H9 (cell line): ENCODE results near the gene LYPD5. TPM values are rescaled to one million over a fixed set of nuclear protein-coding genes. Genes with fewer than 3 reads are reported as not detected.

Experiments
- DNase-seq: peaks from one replicate; pipeline ENCODE4 v3.0.0-alpha.2; 2017
- H2AFZ ChIP-seq: one replicate; pipeline ENCODE4 v1.6.1; 2013; ENCODE audit warnings: mild to moderate bottlenecking, low read length, control low read depth, moderate library complexity
- H2AK5ac ChIP-seq: 2 replicates; pipeline ENCODE4 v1.6.1; 2013; ENCODE audit warnings: low read length, control low read depth, mixed read lengths; ENCODE audit not compliant: insufficient read length
- H2BK120ac ChIP-seq: one replicate; pipeline ENCODE4 v1.6.1; 2013; ENCODE audit warnings: low read depth, mild to moderate bottlenecking, low read length, control low read depth, inconsistent platforms; ENCODE audit not compliant: poor library complexity, severe bottlenecking
- H2BK12ac ChIP-seq: 2 replicates; pipeline ENCODE4 v1.6.1; 2013; ENCODE audit warnings: low read length, control low read depth, mixed read lengths, low read depth; ENCODE audit not compliant: insufficient read length
- H2BK15ac ChIP-seq: 2 replicates; pipeline ENCODE4 v1.6.1; 2013; ENCODE audit warnings: low read depth, low read length, control low read depth
- H2BK20ac ChIP-seq: one replicate; pipeline ENCODE4 v1.6.1; 2013; ENCODE audit warnings: low read depth, mild to moderate bottlenecking, low read length, control low read depth, inconsistent platforms; ENCODE audit not compliant: poor library complexity, severe bottlenecking
- H2BK5ac ChIP-seq: 2 replicates; pipeline ENCODE4 v1.6.1; 2013; ENCODE audit warnings: low read length, control low read depth, mixed read lengths; ENCODE audit not compliant: insufficient read length
- H3K14ac ChIP-seq: 2 replicates; pipeline ENCODE4 v1.6.1; 2013; ENCODE audit warnings: low read length, control low read depth; ENCODE audit not compliant: insufficient read depth
- H3K18ac ChIP-seq: 2 replicates; pipeline ENCODE4 v1.6.1; 2013; ENCODE audit warnings: low read depth, mild to moderate bottlenecking, mixed read lengths, low read length, control low read depth; ENCODE audit not compliant: insufficient read length
- H3K23ac ChIP-seq: 2 replicates; pipeline ENCODE4 v1.6.1; 2013; ENCODE audit warnings: low read length, control low read depth, mixed read lengths, low read depth; ENCODE audit not compliant: insufficient read length
- H3K23me2 ChIP-seq: 2 replicates; pipeline ENCODE4 v1.6.1; 2013; ENCODE audit warnings: low read depth, mild to moderate bottlenecking, mixed read lengths, low read length, control low read depth; ENCODE audit not compliant: insufficient read length, poor library complexity, severe bottlenecking
- H3K27ac ChIP-seq: 2 replicates; pipeline ENCODE4 v1.5.1; 2013; ENCODE audit warnings: low read length, control low read depth, mixed read lengths, low read depth; ENCODE audit not compliant: insufficient read length
- H3K27me3 ChIP-seq: 2 replicates; pipeline ENCODE4 v1.6.1; 2013; ENCODE audit warnings: low read length, control low read depth, inconsistent platforms; ENCODE audit not compliant: insufficient read depth
- H3K4ac ChIP-seq: 2 replicates; pipeline ENCODE4 v1.6.1; 2013; ENCODE audit warnings: low read depth, mild to moderate bottlenecking, control low read depth, inconsistent platforms, low read length, moderate library complexity
- H3K4me1 ChIP-seq: 2 replicates; pipeline ENCODE4 v1.6.1; 2013; ENCODE audit warnings: low read length, control low read depth, inconsistent platforms; ENCODE audit not compliant: insufficient read depth
- H3K4me2 ChIP-seq: 2 replicates; pipeline ENCODE4 v1.6.1; 2013; ENCODE audit warnings: low read length, control low read depth, mixed read lengths; ENCODE audit not compliant: insufficient read length, insufficient read depth
- H3K56ac ChIP-seq: 2 replicates; pipeline ENCODE4 v1.6.1; 2013; ENCODE audit warnings: low read depth, mild to moderate bottlenecking, mixed read lengths, low read length, control low read depth; ENCODE audit not compliant: insufficient read length
- H3K79me1 ChIP-seq: 2 replicates; pipeline ENCODE4 v1.6.1; 2013; ENCODE audit warnings: low read depth, mild to moderate bottlenecking, moderate library complexity, low read length, control low read depth, inconsistent platforms; ENCODE audit not compliant: insufficient read depth, poor library complexity, severe bottlenecking
- H3K79me2 ChIP-seq: 2 replicates; pipeline ENCODE4 v1.6.1; 2013; ENCODE audit warnings: low read length, control low read depth, inconsistent platforms; ENCODE audit not compliant: insufficient read depth
- H3K9ac ChIP-seq: 2 replicates; pipeline ENCODE4 v1.6.1; 2013; ENCODE audit warnings: low read length, control low read depth, mixed read lengths; ENCODE audit not compliant: insufficient read length; ENCODE audit errors: extremely low read depth
- H3K9me3 ChIP-seq: one replicate; pipeline ENCODE4 v1.6.1; 2013; ENCODE audit warnings: low read depth, low read length, inconsistent platforms; ENCODE audit not compliant: control insufficient read depth
- H3T11ph ChIP-seq: one replicate; pipeline ENCODE4 v1.6.1; 2013; ENCODE audit warnings: mild to moderate bottlenecking, low read length, control low read depth, inconsistent platforms
- H4K20me1 ChIP-seq: one replicate; pipeline ENCODE4 v1.6.1; 2013; ENCODE audit not compliant: control insufficient read depth, insufficient read length, insufficient read depth
- H4K5ac ChIP-seq: 2 replicates; pipeline ENCODE4 v1.6.1; 2013; ENCODE audit warnings: low read depth, mild to moderate bottlenecking, mixed read lengths, low read length, control low read depth; ENCODE audit not compliant: insufficient read length
- H4K8ac ChIP-seq: replicated peaks from 2 replicates; pipeline ENCODE4 v1.6.1; 2013; ENCODE audit warnings: low read length, control low read depth, mixed read lengths, low read depth; ENCODE audit not compliant: insufficient read length
- H4K91ac ChIP-seq: 2 replicates; pipeline ENCODE4 v1.6.1; 2013; ENCODE audit warnings: low read depth, mild to moderate bottlenecking, moderate library complexity, mixed read lengths, low read length, control low read depth; ENCODE audit not compliant: insufficient read length
- H3K27ac Mint-ChIP-seq, 3 experiments: 2 replicates in 2 of 3; 3 replicates in 1 of 3; pipeline ENCODE4 v1.8.0; 2020 to 2021; ENCODE audit warnings: mixed read lengths in 3 of 3, mild to moderate bottlenecking in 1 of 3, moderate library complexity in 1 of 3
- H3K27me3 Mint-ChIP-seq: 2 replicates; pipeline ENCODE4 v1.8.0; 2021; ENCODE audit warnings: low read depth, mild to moderate bottlenecking, moderate library complexity, mixed read lengths
- H3K36me3 Mint-ChIP-seq, 3 experiments: 2 replicates in 2 of 3; 3 replicates in 1 of 3; pipeline ENCODE4 v1.8.0; 2020 to 2021; ENCODE audit warnings: low read depth in 3 of 3, mixed read lengths in 3 of 3; ENCODE audit not compliant: insufficient read depth in 1 of 3
- H3K4me1 Mint-ChIP-seq, 2 experiments: 2 replicates each; pipeline ENCODE4 v1.8.0; 2020; ENCODE audit warnings: mixed read lengths in 2 of 2
- H3K4me3 Mint-ChIP-seq, 2 experiments: 2 replicates in 1 of 2; 3 replicates in 1 of 2; pipeline ENCODE4 v1.8.0; 2020 to 2021; ENCODE audit warnings: mild to moderate bottlenecking in 2 of 2, mixed read lengths in 2 of 2, moderate library complexity in 1 of 2
- H3K9me3 Mint-ChIP-seq, 2 experiments: 2 replicates in 1 of 2; 3 replicates in 1 of 2; pipeline ENCODE4 v1.8.0; 2020; ENCODE audit warnings: mild to moderate bottlenecking in 2 of 2, mixed read lengths in 2 of 2, moderate library complexity in 1 of 2
- WGBS: extraction: QIAGEN DNeasy Blood & Tissue Kit; methylation state at CpG from one replicate; pipeline ENCODE4 v1.1.7; 2013; ENCODE audit warnings: missing lambda C conversion rate, low lambda C conversion rate, mixed read lengths; ENCODE audit not compliant: insufficient read length; ENCODE audit errors: extremely low coverage; 5-methylcytosine and 5-hydroxymethylcytosine counted together
- total RNA-seq: library from RNA; stranded (reverse); gene quantifications from 2 replicates; pipeline ENCODE4 v1.2.1, GENCODE V29; 2021
- TF ChIP-seq, protein P1 (sequence below): fragments of 200-600 bp; sonication (generic); conservative IDR thresholded peaks from 3 replicates; pipeline ENCODE4 v1.8.0; 2021; ENCODE audit warnings: antibody characterized with exemption, mild to moderate bottlenecking

Gene LYPD5
- total RNA-seq, 1 experiment from 2014 or later: 0.50 TPM

DNA sequence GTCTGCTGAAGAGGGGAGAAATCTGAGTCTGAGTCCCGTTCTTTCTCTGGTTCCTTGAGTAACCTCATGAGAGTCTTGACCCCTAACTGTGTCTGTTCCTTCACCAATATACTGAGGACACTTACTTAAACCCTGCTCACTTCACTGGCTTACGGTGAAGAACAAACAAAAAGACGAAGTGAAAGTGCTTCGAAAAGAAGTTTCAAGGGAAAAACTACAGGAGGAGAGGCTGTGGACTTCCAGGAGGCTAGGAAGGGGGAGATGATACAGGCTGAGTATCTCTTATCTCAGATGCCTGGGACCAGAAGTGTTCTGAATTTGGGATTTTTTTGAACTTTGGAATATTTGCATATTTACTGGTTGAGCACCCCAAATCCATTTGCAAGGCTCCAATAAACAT is 53.6 kb downstream of the LYPD5 start:
- Histone ChIP-seq H3K23me2 (no peaks in the 10 kb centered on the region), H3K4me1 (no peaks in the 10 kb centered on the region), H2AK5ac (no peak overlapping the region), H2BK20ac (no peak overlapping the region), H2BK15ac (no peak overlapping the region), H2AFZ (no peak overlapping the region), H3K4me2 (no peak overlapping the region), H3K27me3 (no peaks in the 10 kb centered on the region; the same call in 1 of the 2 replicates), H3K9ac (no peak overlapping the region), H2BK12ac (no peak overlapping the region), H2BK5ac (no peak overlapping the region), H3K4ac (no peak overlapping the region), H3K14ac (no peak overlapping the region), H4K8ac (no peak overlapping the region), H4K20me1 (no peaks in the 10 kb centered on the region), H2BK120ac (no peak overlapping the region), H3K18ac (no peak overlapping the region), H4K5ac (no peak overlapping the region), H4K91ac (no peak overlapping the region), H3K79me1 (no peaks in the 10 kb centered on the region), H3T11ph (no peak overlapping the region), H3K56ac (no peak overlapping the region), H3K23ac (no peak overlapping the region), H3K79me2 (0 out of 2 replicates have a peak, but pooled peaks cover 3% of the 10 kb centered on the region), H3K9me3 (no peaks in the 10 kb centered on the region), H3K27ac (no peak overlapping the region)
- Mint-ChIP-seq H3K27ac (no peak overlapping the region), H3K36me3 (peaks cover 41 to 75% (median 61%) of the 10 kb centered on the region in 3 experiments), H3K4me1 (peaks cover 5 to 6% of the 10 kb centered on the region in 2 experiments; a peak in 3 of 4 replicates), H3K27me3 (no peaks in the 10 kb centered on the region), H3K4me3 (no peak overlapping the region), H3K9me3 (no peaks in the 10 kb centered on the region; a peak in 2 of 5 replicates)
- TF ChIP-seq, protein P1, sequence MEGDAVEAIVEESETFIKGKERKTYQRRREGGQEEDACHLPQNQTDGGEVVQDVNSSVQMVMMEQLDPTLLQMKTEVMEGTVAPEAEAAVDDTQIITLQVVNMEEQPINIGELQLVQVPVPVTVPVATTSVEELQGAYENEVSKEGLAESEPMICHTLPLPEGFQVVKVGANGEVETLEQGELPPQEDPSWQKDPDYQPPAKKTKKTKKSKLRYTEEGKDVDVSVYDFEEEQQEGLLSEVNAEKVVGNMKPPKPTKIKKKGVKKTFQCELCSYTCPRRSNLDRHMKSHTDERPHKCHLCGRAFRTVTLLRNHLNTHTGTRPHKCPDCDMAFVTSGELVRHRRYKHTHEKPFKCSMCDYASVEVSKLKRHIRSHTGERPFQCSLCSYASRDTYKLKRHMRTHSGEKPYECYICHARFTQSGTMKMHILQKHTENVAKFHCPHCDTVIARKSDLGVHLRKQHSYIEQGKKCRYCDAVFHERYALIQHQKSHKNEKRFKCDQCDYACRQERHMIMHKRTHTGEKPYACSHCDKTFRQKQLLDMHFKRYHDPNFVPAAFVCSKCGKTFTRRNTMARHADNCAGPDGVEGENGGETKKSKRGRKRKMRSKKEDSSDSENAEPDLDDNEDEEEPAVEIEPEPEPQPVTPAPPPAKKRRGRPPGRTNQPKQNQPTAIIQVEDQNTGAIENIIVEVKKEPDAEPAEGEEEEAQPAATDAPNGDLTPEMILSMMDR: no peak
- WGBS: no CpG with 5 or more reads among the region's 4 CpGs
- no peak for DNase-seq
